GM21360 (cell line): ENCODE results near the gene LIME1.

Experiments used
- ATAC-seq: cut with Tn5 transposase; IDR thresholded peaks from one replicate; pipeline ENCODE4 v1.9.1; 2021; ENCODE audit warnings: mild to moderate bottlenecking, moderate library complexity; ENCODE audit not compliant: unreplicated experiment

The LIME1 gene

GRCh38 chr20:63696628-63697356 lies 39.7 kb upstream of the LIME1 start, which contains the start of gene TNFRSF6B:
Gene TNFRSF6B (plus strand): TSS chr20:63696652. CDS start chr20:63696768, 116 bp downstream.
- no peak for ATAC-seq

- ATAC-seq: no peak
Measured at GRCh38 chr20:63697357-63697867, 39.1 kb upstream of the LIME1 start.

- no peak for ATAC-seq
Measured at GRCh38 chr20:63697868-63698545, 38.5 kb upstream of the LIME1 start.

- no peak for ATAC-seq
Measured at GRCh38 chr20:63698739-63699465, 37.6 kb upstream of the LIME1 start.

GRCh38 chr20:63699466-63700198 lies 36.8 kb upstream of the LIME1 start:
- no peak for ATAC-seq

GRCh38 chr20:63700199-63701050 lies 36.0 kb upstream of the LIME1 start:
- ATAC-seq: no peak

GRCh38 chr20:63701051-63701328 lies 35.5 kb upstream of the LIME1 start:
- ATAC-seq: no peak

- no peak for ATAC-seq
Measured at GRCh38 chr20:63701329-63702035, 35.0 kb upstream of the LIME1 start.

- no peak for ATAC-seq
Measured at GRCh38 chr20:63702036-63702665, 34.3 kb upstream of the LIME1 start.

- no peak for ATAC-seq
Measured at GRCh38 chr20:63702751-63703470, 33.6 kb upstream of the LIME1 start.

- ATAC-seq: no peak
Measured at GRCh38 chr20:63703471-63703975, 32.9 kb upstream of the LIME1 start.

- ATAC-seq: no peak
Measured at GRCh38 chr20:63703976-63704748, 32.3 kb upstream of the LIME1 start.

GRCh38 chr20:63704749-63705117 lies 31.7 kb upstream of the LIME1 start:
- ATAC-seq: no peak

GRCh38 chr20:63705232-63706026 lies 31.0 kb upstream of the LIME1 start:
- no peak for ATAC-seq

- ATAC-seq: no peak
Measured at GRCh38 chr20:63706027-63706695, 30.3 kb upstream of the LIME1 start.
